ENCODE data around the gene C16orf89. TPM values are rescaled to one million over a fixed set of nuclear protein-coding genes. Genes with fewer than 3 reads are reported as not detected.

Gene C16orf89
- total RNA-seq, 1 experiment from 2014 or later, result not detected

- DNase-seq (ENCODE audit: low read depth), result no peak
- in situ Hi-C loops (cut with HindIII; ENCODE audit: low pct_unique_long_range_greater_than_20kb, low sequenced_read_pairs), result no loop called here
Observed at GRCh38 chr16:5036228-5037156, 29.3 kb downstream of the C16orf89 start.

GRCh38 chr16:5035909-5036227, 29.9 kb downstream of the C16orf89 start:
- DNase-seq (ENCODE audit: low read depth), result no peak
- in situ Hi-C loops (cut with HindIII; ENCODE audit: low pct_unique_long_range_greater_than_20kb, low sequenced_read_pairs), result no loop called here

GRCh38 chr16:5034167-5034523, 31.6 kb downstream of the C16orf89 start:
- in situ Hi-C loops (cut with HindIII; ENCODE audit: low pct_unique_long_range_greater_than_20kb, low sequenced_read_pairs), result no loop called here
- DNase-seq (ENCODE audit: low read depth), result no peak

GRCh38 chr16:5033256-5034166, 32.2 kb downstream of the C16orf89 start, which contains the start of gene NAGPA:
NAGPA (minus strand) TSS chr16:5033935; CDS start chr16:5033914, 21 bp downstream.
- DNase-seq (ENCODE audit: low read depth), result peak; percentile 85
- in situ Hi-C loops (cut with HindIII; ENCODE audit: low pct_unique_long_range_greater_than_20kb, low sequenced_read_pairs), result no loop called here

GRCh38 chr16:5032748-5033167, 33.0 kb downstream of the C16orf89 start:
- in situ Hi-C loops (cut with HindIII; ENCODE audit: low pct_unique_long_range_greater_than_20kb, low sequenced_read_pairs), result no loop called here
- DNase-seq (ENCODE audit: low read depth), result no peak

DNA sequence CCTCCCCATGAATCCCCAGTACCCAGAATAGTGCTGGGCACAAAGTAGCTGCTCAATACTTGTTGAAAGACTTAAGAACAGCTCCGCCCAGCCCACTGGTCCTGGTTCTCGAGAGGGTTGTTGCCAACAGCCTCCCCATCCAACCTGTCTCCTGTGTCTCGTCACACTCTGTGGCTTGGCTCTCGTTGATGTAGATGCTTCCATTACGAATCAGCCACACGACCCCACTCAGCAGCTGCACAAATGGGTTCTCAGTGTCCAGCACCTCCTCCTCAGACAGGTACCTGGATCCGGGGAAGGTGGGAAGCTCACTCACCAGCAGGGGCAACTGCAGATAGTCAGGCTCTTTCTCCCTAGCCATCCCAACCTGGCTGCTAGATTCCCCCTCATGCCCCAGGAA, 34.2 kb downstream of the C16orf89 start:
- in situ Hi-C loops (cut with HindIII; ENCODE audit: low pct_unique_long_range_greater_than_20kb, low sequenced_read_pairs), result no loop called here

DNA sequence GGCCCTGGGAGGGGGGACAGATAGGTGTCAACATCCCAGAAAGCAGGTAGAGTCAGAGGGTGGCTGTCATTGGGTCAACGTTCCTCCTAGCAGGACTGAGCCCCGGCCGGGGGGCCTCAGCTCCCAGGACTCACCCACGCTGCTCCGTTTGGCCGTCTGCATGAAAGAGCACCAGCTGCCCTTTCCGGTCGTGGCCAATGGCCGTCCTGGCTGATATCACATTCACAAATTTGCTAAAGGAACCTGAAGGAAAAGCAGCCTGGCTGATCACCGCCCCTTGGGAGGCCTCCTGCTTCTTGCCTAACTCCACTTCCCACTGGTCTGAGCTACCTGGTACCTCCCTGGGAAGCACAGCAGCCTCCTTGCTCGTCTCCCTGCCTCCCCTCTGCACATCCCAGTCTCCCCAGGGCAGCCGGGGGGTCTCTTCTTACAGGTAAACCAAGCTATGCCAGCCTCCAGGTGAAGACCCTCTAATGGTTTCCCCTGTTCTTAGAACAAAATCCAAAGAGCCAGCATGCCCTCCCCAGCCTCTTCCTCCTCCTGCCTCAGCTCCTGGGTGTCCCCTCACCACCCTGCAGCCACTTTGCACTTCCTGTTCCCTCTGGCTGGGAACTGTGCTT, 35.4 kb downstream of the C16orf89 start:
- no peak for DNase-seq (ENCODE audit: low read depth)
- in situ Hi-C loops (cut with HindIII; ENCODE audit: low pct_unique_long_range_greater_than_20kb, low sequenced_read_pairs), result no loop called here

More for the DNA sequence above, 34.2 kb downstream of the C16orf89 start:
- DNase-seq (ENCODE audit: low read depth), result no peak

GRCh38 chr16:5028950-5029475, 36.7 kb downstream of the C16orf89 start:
- in situ Hi-C loops (cut with HindIII; ENCODE audit: low pct_unique_long_range_greater_than_20kb, low sequenced_read_pairs), result no loop called here
- no peak for DNase-seq (ENCODE audit: low read depth)

- DNase-seq (ENCODE audit: low read depth), result no peak
- in situ Hi-C loops (cut with HindIII; ENCODE audit: low pct_unique_long_range_greater_than_20kb, low sequenced_read_pairs), result no loop called here
Observed at GRCh38 chr16:5027575-5028235, 38.1 kb downstream of the C16orf89 start.

DNA sequence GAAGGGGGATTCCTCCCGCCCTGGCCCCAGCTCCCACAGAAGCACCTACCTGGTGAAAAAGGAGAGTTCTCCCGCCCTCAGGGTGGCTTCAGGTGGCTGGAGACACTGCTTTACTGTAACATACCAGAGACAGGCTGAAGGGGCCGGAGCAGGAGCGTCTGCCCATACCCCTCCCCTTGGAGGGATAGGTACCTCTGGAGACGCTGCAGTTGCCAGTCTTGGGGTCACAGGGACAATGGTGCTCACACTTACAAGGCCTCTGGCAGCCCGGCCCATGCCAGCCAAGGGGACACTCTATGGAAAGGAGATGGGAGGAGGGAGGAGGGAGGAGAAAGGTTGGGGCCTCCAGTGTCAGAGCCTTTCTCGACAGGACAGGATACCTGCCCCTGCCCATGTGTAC, 38.7 kb downstream of the C16orf89 start:
- in situ Hi-C loops (cut with HindIII; ENCODE audit: low pct_unique_long_range_greater_than_20kb, low sequenced_read_pairs), result no loop called here

DNA sequence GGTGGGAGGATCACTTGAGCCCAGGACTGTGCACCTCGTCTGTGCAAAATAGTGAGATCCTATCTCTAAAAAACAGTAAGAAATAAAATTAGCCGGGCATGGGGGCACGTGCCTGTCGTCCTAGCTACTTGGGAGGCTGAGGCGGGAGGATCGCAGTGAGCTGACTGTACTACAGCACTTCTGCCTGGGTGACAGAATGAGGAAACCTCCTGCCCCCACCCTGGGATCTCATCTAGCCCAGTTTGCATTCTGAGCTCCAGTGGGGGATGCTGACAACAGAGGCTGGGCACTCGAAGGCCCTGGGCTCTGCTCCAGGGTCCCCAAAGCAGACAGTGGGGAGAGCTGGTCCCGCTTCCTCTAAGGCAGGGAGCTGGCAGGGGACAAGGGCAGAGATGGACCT, 39.1 kb downstream of the C16orf89 start:
- no peak for DNase-seq (ENCODE audit: low read depth)
- in situ Hi-C loops (cut with HindIII; ENCODE audit: low pct_unique_long_range_greater_than_20kb, low sequenced_read_pairs), result no loop called here

More for the DNA sequence above, 38.7 kb downstream of the C16orf89 start:
- DNase-seq (ENCODE audit: low read depth), result no peak

- in situ Hi-C loops (cut with HindIII; ENCODE audit: low pct_unique_long_range_greater_than_20kb, low sequenced_read_pairs), result no loop called here
- no peak for DNase-seq (ENCODE audit: low read depth)
Observed at GRCh38 chr16:5025171-5025632, 40.6 kb downstream of the C16orf89 start.

DNA sequence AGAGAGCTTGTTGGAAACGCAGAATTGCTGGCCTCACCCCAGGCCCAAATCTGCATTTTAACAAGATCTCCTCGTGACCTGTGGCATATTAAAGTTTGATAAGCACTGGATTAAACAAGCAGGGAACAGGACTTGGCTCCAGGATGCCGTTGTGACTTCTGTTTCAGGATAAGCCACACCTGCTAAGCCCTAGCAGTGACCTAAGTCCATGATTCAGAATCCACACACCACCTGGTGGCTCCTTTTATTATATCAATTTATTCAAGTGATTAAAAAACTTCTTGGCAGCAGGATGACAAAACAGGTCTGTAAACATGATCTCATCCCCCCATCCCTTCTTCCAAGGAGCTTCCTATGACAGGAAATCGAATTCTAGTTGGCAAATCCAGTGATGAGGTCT, 41.1 kb downstream of the C16orf89 start:
- in situ Hi-C loops (cut with HindIII; ENCODE audit: low pct_unique_long_range_greater_than_20kb, low sequenced_read_pairs), result no loop called here

DNA sequence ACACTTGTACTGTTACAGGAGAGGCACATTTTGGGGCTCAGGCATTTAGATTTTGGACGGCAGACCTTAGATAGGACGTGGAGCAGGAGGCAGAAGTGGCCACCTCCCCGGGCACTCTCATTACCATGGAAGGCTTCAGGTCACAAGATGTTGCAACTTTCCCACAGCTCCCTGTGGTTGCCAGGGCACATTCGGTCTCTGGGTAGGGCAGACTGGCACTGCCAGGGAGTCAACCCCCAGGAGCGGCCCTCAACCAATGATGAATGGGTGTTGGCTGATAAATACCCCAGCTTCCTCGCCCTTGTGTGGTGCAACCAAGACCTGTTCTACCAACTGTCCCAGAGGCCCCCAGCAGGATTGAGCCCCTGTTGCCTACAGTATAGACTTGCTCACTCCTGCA, 43.2 kb downstream of the C16orf89 start:
- no peak for DNase-seq (ENCODE audit: low read depth)
- in situ Hi-C loops (cut with HindIII; ENCODE audit: low pct_unique_long_range_greater_than_20kb, low sequenced_read_pairs), result no loop called here

More for the DNA sequence above, 41.1 kb downstream of the C16orf89 start:
- DNase-seq (ENCODE audit: low read depth), result peak; percentile 42

- in situ Hi-C loops (cut with HindIII; ENCODE audit: low pct_unique_long_range_greater_than_20kb, low sequenced_read_pairs), result no loop called here
- DNase-seq (ENCODE audit: low read depth), result no peak
Observed at GRCh38 chr16:5020551-5020950, 45.2 kb downstream of the C16orf89 start.

DNA sequence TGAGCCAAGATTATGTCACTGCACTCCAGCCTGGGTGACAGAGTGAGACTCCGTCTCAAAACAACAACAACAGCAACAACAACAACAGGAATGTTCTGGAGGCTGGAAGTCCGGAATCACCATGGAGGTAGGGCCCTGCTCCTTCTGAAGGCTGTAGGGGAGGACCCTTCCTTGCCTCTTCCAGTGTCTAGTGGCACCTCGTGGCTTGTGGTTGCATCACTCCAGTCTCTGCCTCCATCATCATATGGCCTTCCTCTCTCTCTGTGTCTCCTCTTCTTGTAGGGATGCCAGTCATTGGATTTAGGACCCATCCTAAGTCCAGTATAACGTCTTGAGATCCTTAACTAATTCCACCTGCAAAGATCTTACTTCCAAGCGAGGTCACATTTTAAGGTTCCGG, 46.0 kb downstream of the C16orf89 start:
- in situ Hi-C loops (cut with HindIII; ENCODE audit: low pct_unique_long_range_greater_than_20kb, low sequenced_read_pairs), result no loop called here
- DNase-seq (ENCODE audit: low read depth), result no peak

DNA sequence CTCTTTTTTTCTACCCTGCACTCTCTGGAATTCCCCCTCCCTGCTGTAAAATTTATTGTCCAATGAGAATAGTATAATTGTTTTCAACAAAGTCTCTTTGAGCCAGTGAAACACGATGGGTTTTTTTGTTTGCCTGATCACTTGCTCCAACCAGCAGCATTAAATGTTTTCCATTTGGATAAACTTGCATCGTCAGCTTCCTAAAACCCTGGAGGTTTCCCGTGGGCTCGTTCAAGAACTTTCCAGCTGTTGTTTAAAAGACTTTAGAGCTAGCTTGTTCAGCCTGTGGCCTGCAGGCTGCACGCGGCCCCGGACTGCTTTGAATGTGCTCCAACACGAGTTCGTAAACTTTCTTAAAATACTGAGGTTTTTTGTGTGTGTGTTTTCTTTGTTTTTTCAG, 47.0 kb downstream of the C16orf89 start:
- in situ Hi-C loops (cut with HindIII; ENCODE audit: low pct_unique_long_range_greater_than_20kb, low sequenced_read_pairs), result no loop called here
- DNase-seq (ENCODE audit: low read depth), result no peak

GRCh38 chr16:5017678-5017969, 48.1 kb downstream of the C16orf89 start:
- no peak for DNase-seq (ENCODE audit: low read depth)
- in situ Hi-C loops (cut with HindIII; ENCODE audit: low pct_unique_long_range_greater_than_20kb, low sequenced_read_pairs), result no loop called here
